Measurements from ENCODE around the gene BRAT1. TPM values are rescaled to one million over a fixed set of nuclear protein-coding genes. Genes with fewer than 3 reads are reported as not detected.

The BRAT1 gene
- total and polyA plus RNA-seq, 7 donors: 9.6 to 25.9 (median 20.0) TPM

DNA sequence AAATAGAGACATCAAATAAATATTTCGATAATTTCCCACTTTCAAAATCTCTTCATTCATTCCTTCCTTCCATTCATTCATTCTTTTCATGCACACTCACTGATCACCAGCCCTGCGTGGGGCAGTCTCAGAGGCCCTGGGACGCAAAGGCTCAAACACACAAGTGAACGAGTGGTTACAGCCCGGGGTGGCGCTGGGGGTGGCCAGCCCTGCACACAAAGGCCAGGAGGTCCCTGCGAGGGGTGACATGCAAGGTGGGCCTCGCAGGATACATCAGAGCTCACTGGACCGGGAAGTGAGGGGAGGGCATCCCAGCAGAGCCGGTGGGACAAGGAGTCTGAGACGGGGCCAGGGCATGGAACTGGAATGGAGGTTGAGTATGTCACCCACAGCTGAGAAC, 46.6 kb upstream of the BRAT1 start:
- peaks cover 6 to 58% (median 9%) of the 10 kb centered on the region in 4 donors for H3K36me3 ChIP-seq
- no peak overlapping the region for H3K27ac ChIP-seq
- DNase-seq: no peak
- H3K27me3 ChIP-seq: no peaks in the 10 kb centered on the region
- TF ChIP-seq CTCF (IDR thresholded peaks at IDR 0.05): no peak
- no peak for TF ChIP-seq EP300 (IDR thresholded peaks at IDR 0.05)
- no peaks in the 10 kb centered on the region for H3K9me3 ChIP-seq
- WGBS, 2 donors: 95% methylated on average over 11 of the region's 11 CpGs
- H3K4me1 ChIP-seq: no peaks in the 10 kb centered on the region
- no peak overlapping the region for H3K4me3 ChIP-seq
- intact Hi-C loops (cut with DNase I): no loop called here

- DNase-seq: no peak
- Histone ChIP-seq H3K36me3 (peaks cover 6 to 63% (median 12%) of the 10 kb centered on the region in 4 donors), H3K27ac (no peak overlapping the region), H3K4me3 (no peak overlapping the region), H3K27me3 (no peaks in the 10 kb centered on the region), H3K9me3 (no peaks in the 10 kb centered on the region), H3K4me1 (no peaks in the 10 kb centered on the region)
- intact Hi-C loops (cut with DNase I): no loop called here
- WGBS, 2 donors: 51 to 72% methylated on average over 9 of the region's 9 CpGs
- no peak for TF ChIP-seq POLR2A (IDR thresholded peaks at IDR 0.05)
- TF ChIP-seq CTCF (IDR thresholded peaks at IDR 0.05): no peak
- TF ChIP-seq POLR2AphosphoS5 (IDR thresholded peaks at IDR 0.05): no peak
- TF ChIP-seq EP300 (IDR thresholded peaks at IDR 0.05): no peak
Observed at GRCh38 chr7:2601065-2601464, 45.7 kb upstream of the BRAT1 start.

GRCh38 chr7:2598154-2598823, 43.0 kb upstream of the BRAT1 start:
- H3K36me3 ChIP-seq: peaks cover 6 to 83% (median 28%) of the 10 kb centered on the region in 4 donors
- no peak for TF ChIP-seq EP300 (IDR thresholded peaks at IDR 0.05)
- TF ChIP-seq CTCF (IDR thresholded peaks at IDR 0.05): no peak
- no peak for TF ChIP-seq POLR2A (IDR thresholded peaks at IDR 0.05)
- TF ChIP-seq POLR2AphosphoS5 (IDR thresholded peaks at IDR 0.05): no peak
- no peaks in the 10 kb centered on the region for H3K27me3 ChIP-seq
- no peaks in the 10 kb centered on the region for H3K4me1 ChIP-seq
- no peak overlapping the region for H3K27ac ChIP-seq
- no peak for DNase-seq
- intact Hi-C loops (cut with DNase I): no loop called here
- no peak overlapping the region for H3K4me3 ChIP-seq
- H3K9me3 ChIP-seq: no peaks in the 10 kb centered on the region
- 91 to 95% methylated on average over 29 of the region's 29 CpGs for WGBS, 2 donors

DNA sequence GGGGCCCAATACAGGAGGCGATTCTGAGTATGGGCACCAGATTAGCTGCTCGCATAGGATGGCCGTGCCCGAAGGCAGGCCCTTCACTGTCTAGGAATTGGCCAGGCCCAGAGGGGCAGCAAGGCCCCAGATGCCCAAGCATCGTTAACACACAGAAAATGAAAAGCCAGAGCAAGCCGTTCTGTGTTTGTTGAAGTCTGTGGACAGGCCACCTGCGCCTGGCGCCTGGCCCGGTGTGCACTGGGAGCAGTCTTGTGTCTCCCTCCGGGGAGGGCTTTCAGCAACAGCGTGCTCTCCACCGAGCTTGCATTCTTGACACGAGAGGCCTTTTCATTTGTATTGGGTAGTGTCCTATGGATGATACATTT, 41.9 kb upstream of the BRAT1 start:
- H3K27ac ChIP-seq: no peak overlapping the region
- H3K4me1 ChIP-seq: no peaks in the 10 kb centered on the region
- intact Hi-C loops (cut with DNase I): no loop called here
- no peaks in the 10 kb centered on the region for H3K27me3 ChIP-seq
- H3K36me3 ChIP-seq: peaks cover 6 to 93% (median 38%) of the 10 kb centered on the region in 4 donors
- 85 to 93% methylated on average over 13 of the region's 13 CpGs for WGBS, 2 donors
- DNase-seq: no peak
- no peak overlapping the region for H3K4me3 ChIP-seq
- TF ChIP-seq POLR2AphosphoS5 (IDR thresholded peaks at IDR 0.05) (no peak), CTCF (IDR thresholded peaks at IDR 0.05) (no peak)
- no peaks in the 10 kb centered on the region for H3K9me3 ChIP-seq

Data from sigmoid colon (tissue), 7 donors.